Middle frontal gyrus (tissue), 1 donor: ENCODE measurements around the gene ATRN.

Experiments
- DNase-seq: peaks from one replicate; pipeline ENCODE4 v3.0.0-alpha.2; 2015; ENCODE audit warnings: low spot score; ENCODE audit errors: extremely low spot score

The ATRN gene

GRCh38 chr20:3692706-3693294, 222.0 kb downstream of the ATRN start:
- no peak for DNase-seq

GRCh38 chr20:3693376-3693775, 222.6 kb downstream of the ATRN start:
- DNase-seq, result no peak

GRCh38 chr20:3694864-3695263, 224.0 kb downstream of the ATRN start:
- no peak for DNase-seq

- no peak for DNase-seq
Measured at GRCh38 chr20:3696200-3696599, 225.4 kb downstream of the ATRN start.

GRCh38 chr20:3696745-3697587, 226.1 kb downstream of the ATRN start:
- no peak for DNase-seq

GRCh38 chr20:3697588-3698305, 226.9 kb downstream of the ATRN start:
- no peak for DNase-seq

- no peak for DNase-seq
Measured at GRCh38 chr20:3698591-3699001, 227.8 kb downstream of the ATRN start.

GRCh38 chr20:3699037-3699436, 228.2 kb downstream of the ATRN start:
- no peak for DNase-seq
